Stimulated activated CD4-positive, alpha-beta T cell treated with anti-CD3 and anti-CD28 coated beads, Interleukin-4, amount 100 ng/mL, for 48 hours (primary cell): ENCODE results near the gene APBB1.
"Not testable (repeated sequence)": the region's sequence is repeated elsewhere in the genome, so short reads cannot be mapped to it uniquely, and the experiment has no call there.

Experiments
- DNase-seq, 2 donors: peaks; one replicate each; pipeline ENCODE4 v3.0.0-alpha.2; 2020; ENCODE audit warnings: low read depth in 2 of 2

APBB1 gene

DNA sequence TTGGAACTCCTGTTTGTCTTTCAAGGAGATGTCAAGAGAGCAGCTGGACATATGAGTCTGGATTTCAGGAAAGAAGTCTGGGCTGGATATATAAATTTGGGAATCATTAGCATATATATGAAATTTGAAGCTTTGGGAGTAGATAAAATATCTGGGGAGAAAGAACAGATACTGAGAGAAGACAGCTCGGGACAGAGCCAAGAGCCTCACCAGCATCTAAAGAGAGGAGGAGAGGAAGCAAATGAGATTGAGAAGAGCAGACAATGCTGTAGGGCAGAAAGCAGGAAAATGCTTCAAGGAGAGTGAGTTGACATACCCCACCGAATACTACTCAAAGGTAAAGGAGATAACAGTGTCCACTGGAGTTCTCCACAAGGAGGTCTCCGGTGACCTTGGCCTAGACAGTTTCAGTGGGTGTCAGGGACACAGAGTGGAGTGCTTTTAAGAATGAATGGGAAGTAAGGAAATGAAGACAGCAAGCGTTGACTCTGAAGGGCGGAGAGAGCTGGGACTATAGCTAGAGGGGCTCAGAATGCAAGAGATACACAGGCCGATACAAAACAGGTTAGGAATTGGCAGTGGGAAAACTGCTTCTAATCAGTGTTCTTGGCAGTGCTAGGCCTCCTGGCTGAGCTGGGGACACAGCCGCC lies 862 bp downstream of the APBB1 start:
- DNase-seq, result no peak

DNA sequence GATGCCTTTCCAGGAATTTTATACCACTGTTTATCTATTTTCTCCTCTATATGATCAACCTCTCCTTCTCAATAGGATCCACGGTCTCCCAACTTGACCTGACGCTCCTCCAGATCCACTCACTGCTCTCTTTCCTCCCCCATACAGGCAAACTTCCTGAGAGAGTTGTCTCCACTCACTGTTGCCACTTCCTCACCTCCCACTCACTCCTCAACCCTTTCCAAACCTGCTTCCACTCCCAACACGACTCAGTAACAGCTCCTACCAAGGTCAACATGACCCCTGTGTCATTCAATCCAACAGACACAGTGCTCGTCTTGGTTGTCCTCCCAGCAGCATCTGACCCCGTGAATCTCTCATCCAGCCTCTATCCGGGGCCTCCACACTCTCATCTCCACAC lies 3.1 kb downstream of the APBB1 start:
- DNase-seq, result no peak

DNA sequence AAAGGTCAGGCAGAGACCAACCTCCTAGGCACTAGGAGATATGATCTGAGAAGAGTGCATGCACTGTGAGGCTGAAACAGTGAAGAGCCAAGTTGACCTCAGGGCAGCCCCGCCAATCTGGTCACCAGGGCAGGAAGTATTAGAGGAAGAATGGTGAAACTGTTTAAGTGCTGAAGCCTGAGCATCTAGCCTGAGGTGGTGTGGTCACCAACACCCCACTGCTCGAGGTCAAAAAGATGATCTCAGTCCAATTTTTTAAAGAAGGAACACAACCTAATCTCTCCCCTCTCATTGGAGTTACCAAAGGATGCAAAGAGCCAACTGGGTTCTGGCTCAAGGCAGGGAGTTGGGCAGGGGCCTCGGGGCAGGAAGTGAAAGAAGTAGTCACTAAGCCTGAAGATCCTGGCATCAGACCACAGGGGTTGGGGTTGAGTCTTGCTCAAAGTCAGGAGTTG lies 4.0 kb downstream of the APBB1 start:
- no peak for DNase-seq

DNA sequence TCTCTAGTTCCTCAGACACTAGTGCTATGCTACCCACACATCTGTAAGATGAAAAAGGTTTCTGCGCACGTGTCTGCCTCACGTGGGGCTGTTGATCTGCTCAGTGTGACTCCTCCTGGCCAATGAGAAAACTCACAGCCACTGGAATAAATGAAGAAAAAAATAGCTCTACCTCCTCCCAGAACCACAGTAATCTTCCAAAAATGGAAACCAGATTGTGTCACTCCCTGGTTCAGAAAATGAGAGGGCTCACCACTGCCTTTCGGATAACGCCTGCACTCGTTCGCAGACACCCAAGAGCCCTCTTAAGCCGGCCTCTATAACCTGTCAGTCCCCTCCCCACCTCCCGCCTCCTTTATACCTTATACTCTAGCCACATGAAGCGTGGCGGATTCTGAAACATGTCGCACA lies 5.1 kb downstream of the APBB1 start:
- DNase-seq, result peak; percentile 47 to 55

- no peak for DNase-seq
Measured at GRCh38 chr11:6411594-6412031, 7.3 kb downstream of the APBB1 start.

DNA sequence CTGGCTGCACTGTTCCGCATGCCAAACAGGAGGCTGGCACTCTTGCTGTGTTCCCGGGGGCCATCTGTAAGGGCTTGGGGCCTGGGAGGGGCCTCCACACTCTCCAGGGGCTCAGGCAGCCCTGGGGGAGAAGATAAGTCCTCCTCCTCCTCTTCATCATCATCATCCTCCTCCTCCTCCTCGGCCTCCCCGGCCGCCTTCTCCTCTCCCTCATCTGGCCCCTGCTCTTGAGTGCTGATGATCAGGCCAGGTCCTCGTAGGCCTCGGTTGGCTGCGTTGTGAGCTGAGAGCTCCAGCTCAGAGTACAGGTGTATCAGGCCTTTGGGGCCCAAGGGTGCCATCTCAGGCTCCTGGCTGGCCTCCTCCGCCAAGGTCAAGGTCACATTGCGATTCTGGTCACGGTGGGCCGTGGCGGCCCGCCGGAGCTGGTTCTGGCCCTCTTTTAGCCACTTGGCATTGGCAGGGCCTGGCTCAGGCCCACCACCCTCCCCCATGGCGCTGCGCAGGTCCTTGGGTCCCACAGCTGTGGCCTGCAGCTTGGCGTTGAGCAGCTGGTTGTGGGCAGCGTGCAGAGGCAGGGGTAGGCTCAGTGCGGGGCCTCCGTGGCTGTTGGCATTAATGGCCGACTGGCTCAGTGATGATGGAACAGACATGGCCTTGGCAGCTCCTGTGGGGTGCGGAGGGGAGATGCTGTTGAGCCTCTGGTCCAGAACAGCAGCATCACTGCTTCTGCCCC lies 8.0 kb downstream of the APBB1 start:
- no peak for DNase-seq

- DNase-seq, result no peak
Measured at GRCh38 chr11:6406370-6406769, 12.5 kb downstream of the APBB1 start.

- DNase-seq, result no peak
Measured at GRCh38 chr11:6405846-6406245, 13.0 kb downstream of the APBB1 start.

DNA sequence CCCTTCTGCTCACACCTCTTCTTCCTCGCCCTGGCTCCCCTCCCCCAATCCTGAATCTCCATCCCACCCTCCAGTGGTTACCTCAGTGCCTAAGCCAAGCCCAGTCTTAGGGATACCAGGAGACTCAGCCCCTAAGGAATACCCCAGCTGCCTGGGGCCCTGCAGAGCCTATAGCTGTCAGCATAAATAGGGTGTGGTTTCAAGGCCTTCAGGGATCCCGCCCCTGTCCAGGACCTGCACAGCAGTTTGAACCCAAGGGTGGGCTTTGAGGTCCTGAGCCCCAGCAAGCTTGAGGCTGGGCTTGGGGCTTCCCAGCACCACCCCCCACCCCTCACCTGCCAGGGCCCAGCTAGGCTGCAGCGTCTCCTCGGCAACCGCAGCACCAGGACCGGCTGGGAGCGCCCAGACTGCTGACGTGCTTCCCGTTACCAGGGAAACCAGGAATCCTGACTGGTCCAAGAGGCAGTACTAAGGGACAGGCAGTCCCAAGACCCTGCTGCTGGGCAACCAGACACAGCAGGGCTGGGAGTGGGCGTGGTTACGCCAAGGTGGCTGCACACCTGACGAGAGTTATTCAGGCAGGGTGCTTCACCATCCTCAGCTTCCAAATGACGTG lies 13.7 kb downstream of the APBB1 start:
- no peak for DNase-seq

DNA sequence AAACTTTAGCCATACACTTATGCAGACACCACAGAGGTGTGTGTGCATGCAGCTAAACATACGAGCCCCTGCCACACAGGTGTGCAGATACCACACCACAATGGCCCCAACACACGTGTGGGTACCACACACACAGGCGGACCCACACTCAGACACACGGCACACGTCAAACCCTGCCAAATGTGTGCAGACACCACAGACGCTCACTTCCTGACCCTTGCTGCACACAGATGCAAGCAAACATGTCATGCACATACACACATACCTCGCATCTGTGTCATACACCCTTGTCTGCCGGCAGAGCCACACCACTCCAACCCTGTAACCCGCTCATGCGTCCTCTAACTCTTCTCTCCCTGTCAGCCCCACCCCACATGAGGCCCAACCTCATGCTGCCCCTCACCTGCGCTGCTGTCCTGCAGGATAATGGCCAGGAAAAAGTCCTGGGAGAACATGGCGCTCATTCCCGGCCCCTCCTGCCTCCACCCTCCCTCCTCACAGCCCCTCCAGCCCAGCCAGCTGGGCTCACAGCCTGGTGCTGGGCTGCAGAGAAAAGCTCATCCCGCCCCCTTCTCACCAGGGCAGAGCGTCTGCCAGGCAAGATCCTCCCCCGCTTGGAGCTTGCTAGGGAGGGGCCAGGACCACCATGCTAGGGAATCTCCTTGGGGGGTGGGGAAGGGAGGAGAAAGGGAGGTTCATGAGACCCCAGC lies 14.4 kb downstream of the APBB1 start:
- no peak for DNase-seq

DNA sequence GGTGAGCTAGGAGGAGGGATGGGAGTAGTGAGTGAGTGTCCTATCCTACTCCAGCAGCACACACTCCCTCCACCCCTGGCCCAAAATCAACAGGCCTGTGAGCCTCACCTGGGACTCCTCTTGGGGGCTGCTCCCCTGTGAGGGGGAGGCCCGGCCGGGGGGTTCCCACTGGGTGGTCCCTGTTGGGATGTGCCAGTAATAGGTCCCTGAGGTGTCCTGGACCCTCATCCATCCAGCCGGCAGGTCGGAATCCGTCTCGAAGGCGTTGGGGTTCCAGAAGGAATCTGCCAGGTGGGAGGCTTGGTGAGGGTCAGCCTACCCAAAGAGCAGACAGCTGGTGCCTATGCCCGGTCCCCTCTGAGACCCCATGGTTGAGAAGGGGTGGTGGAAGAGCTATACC lies 15.4 kb downstream of the APBB1 start:
- DNase-seq, result no peak

DNA sequence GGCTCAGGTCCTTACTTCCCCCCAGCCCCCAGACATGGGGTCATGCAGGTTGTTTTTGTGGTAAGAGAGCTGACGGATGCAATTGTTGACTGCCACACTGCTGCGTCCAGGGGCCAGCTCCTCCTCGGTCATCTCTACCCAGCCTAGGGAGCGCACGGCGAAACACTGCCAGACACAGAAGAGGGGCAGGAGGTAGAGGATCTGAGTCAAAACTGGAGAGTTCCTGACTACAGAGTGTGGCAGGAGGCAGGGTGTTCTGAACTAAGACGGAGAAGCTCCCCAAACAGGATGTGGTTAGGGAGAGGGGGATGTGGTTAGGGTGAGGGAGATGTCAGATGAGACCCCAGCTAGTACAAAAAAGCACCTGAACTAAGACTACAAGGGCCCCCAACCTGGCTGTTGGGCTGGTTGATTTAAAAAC lies 16.3 kb downstream of the APBB1 start:
- DNase-seq, result peak in 1 of 2 donors; percentile 58

DNA sequence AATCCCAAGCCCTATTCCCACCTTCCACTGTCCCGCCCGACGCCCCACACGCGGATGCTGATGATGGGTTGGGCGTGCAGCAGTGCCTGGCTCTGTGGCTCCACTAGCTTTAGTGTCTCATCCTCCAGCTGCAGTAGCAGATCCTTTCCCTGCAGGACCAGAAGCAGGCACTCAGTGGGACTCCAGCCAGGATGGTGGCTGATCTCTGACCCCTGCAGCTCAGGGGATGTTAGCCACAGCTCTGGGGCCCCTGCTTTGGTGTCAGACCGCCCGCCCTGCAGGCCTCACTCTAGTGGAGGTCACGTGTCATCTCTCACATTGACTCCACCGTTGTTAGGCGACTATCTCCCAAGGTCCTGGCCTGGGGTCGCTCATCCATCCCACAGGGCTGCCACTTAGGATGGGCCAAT lies 16.8 kb downstream of the APBB1 start:
- DNase-seq, result no peak

- no peak for DNase-seq
Measured at GRCh38 chr11:6401464-6401863, 17.4 kb downstream of the APBB1 start.

DNA sequence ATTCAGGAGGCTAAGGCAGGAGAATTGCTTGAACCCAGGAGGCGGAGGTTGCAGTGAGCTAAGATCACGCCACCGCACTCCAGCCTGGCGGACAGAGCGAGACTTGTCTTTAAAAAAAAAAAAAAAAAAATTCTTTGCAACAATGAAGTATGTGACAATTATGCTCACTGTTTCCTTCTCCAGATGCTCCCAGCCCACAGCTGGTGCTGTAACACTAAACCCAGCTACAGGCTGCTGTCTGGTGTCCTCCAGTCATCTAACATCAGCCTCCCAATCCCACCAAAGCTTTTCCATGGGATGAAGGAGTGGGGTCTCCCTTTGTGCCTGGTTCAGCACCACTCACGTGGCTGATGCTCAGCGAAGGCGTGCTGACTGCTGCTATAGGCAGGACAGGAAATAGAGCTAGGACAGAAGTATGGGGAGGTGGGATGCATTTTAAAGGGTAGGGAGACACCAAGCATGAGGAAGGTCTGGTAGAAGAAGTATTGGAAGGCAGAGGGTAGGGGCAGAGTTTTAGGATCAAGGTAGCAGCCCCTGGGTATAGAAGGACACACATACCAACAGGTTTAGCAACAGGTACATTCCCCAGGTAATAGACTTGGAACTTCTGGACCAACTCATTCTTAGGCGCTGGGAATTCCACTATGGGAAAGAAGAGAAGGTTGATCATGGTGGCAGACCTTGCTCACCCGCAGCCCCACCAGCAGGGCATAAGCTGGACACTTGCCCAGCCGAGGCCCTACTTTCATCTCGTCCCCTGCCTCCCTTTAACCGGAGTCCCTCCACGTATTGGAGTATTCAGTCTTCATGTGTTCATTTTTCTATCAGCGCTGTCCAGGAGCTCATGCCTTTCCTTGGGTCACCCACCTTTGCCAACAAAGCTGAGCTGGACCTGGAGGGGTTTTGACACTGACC lies 18.2 kb downstream of the APBB1 start:
- no peak for DNase-seq

DNA sequence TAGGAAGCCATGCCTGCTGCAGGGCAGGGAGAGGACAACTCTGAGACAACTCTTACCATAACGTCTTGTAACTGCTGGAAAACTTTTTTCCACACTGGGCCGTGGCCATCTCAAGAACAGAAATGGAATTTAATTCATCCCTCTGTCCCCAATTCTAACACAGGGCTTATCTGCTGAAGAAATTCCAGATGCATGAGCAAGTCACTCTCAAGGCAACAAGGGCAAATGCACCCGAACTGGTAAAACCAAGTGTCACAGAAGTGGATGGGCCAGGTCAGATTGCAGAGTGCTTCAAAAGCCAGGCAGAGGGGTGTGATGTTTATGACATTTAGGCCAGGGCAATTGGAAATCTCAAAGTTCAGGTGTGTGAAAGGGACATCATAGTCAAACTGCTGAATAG lies 21.3 kb downstream of the APBB1 start:
- DNase-seq, result no peak

DNA sequence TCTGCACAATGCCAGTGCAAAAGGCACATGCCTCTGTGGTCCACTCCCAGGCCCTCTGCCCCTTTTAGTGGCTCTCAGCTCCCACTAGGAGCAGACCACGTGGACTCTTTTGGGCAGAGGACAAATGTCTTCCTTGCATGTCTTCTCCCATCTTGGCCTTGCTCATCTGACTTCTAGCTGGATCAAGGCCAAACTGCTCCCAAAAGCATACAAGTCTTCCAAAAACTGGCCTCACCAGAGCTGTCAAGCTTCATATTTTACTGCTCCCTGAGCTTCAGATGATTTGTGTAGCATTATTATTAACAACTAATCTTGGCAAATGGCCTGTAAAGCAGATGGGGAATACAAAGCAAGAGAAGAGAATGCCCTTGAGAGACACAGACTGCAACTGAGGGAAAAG lies 21.7 kb downstream of the APBB1 start:
- DNase-seq, result no peak

- DNase-seq, result no peak
Measured at GRCh38 chr11:6395470-6396060, 23.3 kb downstream of the APBB1 start.

- no peak for DNase-seq
Measured at GRCh38 chr11:6393989-6394670, 24.8 kb downstream of the APBB1 start.

DNA sequence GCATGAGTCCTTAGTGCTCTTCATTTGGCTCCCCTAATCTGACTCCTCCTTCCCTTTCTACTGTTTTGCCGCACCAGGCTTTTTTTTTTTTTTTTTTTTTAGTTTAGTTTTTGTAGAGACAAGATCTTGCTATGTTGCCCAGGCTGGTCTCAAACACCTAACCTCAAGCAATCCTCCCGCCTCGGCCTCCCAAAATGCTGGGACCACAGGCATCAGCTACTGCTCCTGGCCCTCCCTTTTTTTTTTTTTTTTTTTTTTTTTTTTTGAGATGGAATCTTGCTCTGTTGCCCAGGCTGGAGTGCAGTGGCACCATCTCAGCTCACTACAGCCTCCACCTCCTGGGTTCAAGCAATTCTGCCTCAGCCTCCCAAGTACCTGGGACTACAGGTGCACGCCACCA lies 26.6 kb downstream of the APBB1 start:
- not testable (repeated sequence) for DNase-seq
